A673 (cell line): ENCODE data around the gene TBC1D16. TPM values are rescaled to one million over a fixed set of nuclear protein-coding genes. Genes with fewer than 3 reads are reported as not detected.

Source experiments
- BruUV-seq: library from RNA; stranded (reverse); fragments of 400-500 nt; replicated peaks from 2 replicates; lab custom pipeline; 2021; lab: Mats Ljungman, UMichigan
- CTCF ChIA-PET: fragments of 300-600 bp; sonication (Branson Sonifier 250); formaldehyde crosslinking; loops from one replicate; lab custom pipeline; 2022; ENCODE audit warnings: antibody characterized with exemption; lab: Charles Lee
- POLR2A ChIA-PET: fragments of 300-600 bp; sonication (Branson Sonifier 250); formaldehyde crosslinking; loops from one replicate; lab custom pipeline; 2022; ENCODE audit warnings: antibody characterized with exemption; ENCODE audit not compliant: low non-redundant PET; lab: Charles Lee
- DNase-seq: peaks from one replicate; pipeline ENCODE4 v3.0.0-alpha.2; 2015; ENCODE audit warnings: low spot score
- H3K27ac ChIP-seq: fragments of 200-600 bp; sonication (generic); 2 replicates; pipeline ENCODE4 v1.5.1; 2016; ENCODE audit warnings: mixed run types, low read depth, mild to moderate bottlenecking, mixed read lengths, antibody characterized with exemption, low read length; ENCODE audit not compliant: poor library complexity, severe bottlenecking
- H3K27me3 ChIP-seq: fragments of 200-600 bp; sonication (generic); replicated peaks from 2 replicates; pipeline ENCODE4 v1.6.1; 2017; ENCODE audit warnings: mixed run types, low read depth, mild to moderate bottlenecking, mixed read lengths, antibody characterized with exemption, low read length; ENCODE audit not compliant: insufficient read depth, poor library complexity
- H3K36me3 ChIP-seq: fragments of 200-600 bp; sonication (generic); 2 replicates; pipeline ENCODE4 v1.6.1; 2016; ENCODE audit warnings: mixed run types, mild to moderate bottlenecking, mixed read lengths, antibody characterized with exemption, low read length; ENCODE audit not compliant: insufficient read depth, poor library complexity, severe bottlenecking
- H3K4me1 ChIP-seq: fragments of 200-600 bp; sonication (generic); 2 replicates; pipeline ENCODE4 v1.6.1; 2017; ENCODE audit warnings: mixed run types, mild to moderate bottlenecking, mixed read lengths, antibody characterized with exemption, low read length; ENCODE audit not compliant: insufficient read depth, poor library complexity, severe bottlenecking
- H3K4me3 ChIP-seq: fragments of 200-600 bp; sonication (generic); 2 replicates; pipeline ENCODE4 v1.5.1; 2016; ENCODE audit warnings: low read depth, mixed run types, mild to moderate bottlenecking, mixed read lengths, low read length; ENCODE audit not compliant: poor library complexity, severe bottlenecking
- H3K9me3 ChIP-seq: fragments of 200-600 bp; sonication (generic); 2 replicates; pipeline ENCODE4 v1.6.1; 2016; ENCODE audit warnings: mixed run types, low read depth, mild to moderate bottlenecking, mixed read lengths, antibody characterized with exemption, low read length; ENCODE audit not compliant: poor library complexity, severe bottlenecking
- CTCF ChIP-seq: fragments of 300-800, 200-600 bp; sonication (generic); conservative IDR thresholded peaks from 2 replicates; pipeline ENCODE4 v1.5.1; 2017; ENCODE audit warnings: low read depth, mild to moderate bottlenecking, antibody characterized with exemption, low read length, moderate library complexity, mixed read lengths
- EZH2 ChIP-seq: fragments of 200-600 bp; sonication (generic); IDR thresholded peaks from 2 replicates; pipeline ENCODE4 v1.6.1; 2017; ENCODE audit warnings: borderline replicate concordance, low read depth, mild to moderate bottlenecking, mixed read lengths, antibody characterized with exemption, low read length; ENCODE audit not compliant: poor library complexity, severe bottlenecking
- intact Hi-C: fragments of 100-400 bp; cut with micrococcal nuclease; formaldehyde crosslinking; loops from one replicate; pipeline ENCODE4 v1.10.0; 2022; ENCODE audit not compliant: unreplicated experiment
- total RNA-seq: library from RNA; stranded (reverse); gene quantifications from 2 replicates; pipeline ENCODE4 v1.2.3, GENCODE V29; 2021

The TBC1D16 gene
- total RNA-seq, 1 experiment from 2014 or later, result 49.1 TPM

GRCh38 chr17:79993390-79994227 lies 42.1 kb downstream of the TBC1D16 start:
- H3K27me3 ChIP-seq, result no peaks in the 10 kb centered on the region
- no peak for TF ChIP-seq CTCF
- TF ChIP-seq EZH2, result no peak
- H3K4me1 ChIP-seq, result peaks cover 47% of the 10 kb centered on the region
- peak overlapping the region; percentile 67 for H3K27ac ChIP-seq
- intact Hi-C loops, result loop anchor here (5.0 kb wide), 1 partner anchor 201 kb away; no protein-coding TSS in a partner anchor
- H3K9me3 ChIP-seq, result no peaks in the 10 kb centered on the region
- H3K36me3 ChIP-seq, result no peaks in the 10 kb centered on the region
- no peak overlapping the region for H3K4me3 ChIP-seq
- CTCF ChIA-PET, result no interaction called here
- POLR2A ChIA-PET, result no interaction called here
- DNase-seq, result peak; percentile 45
- BruUV-seq, result no TSS peak

GRCh38 chr17:79992649-79993389 lies 42.9 kb downstream of the TBC1D16 start:
- no TSS peak for BruUV-seq
- H3K4me1 ChIP-seq, result peaks cover 51% of the 10 kb centered on the region
- no peak for DNase-seq
- no peaks in the 10 kb centered on the region for H3K36me3 ChIP-seq
- H3K27me3 ChIP-seq, result no peaks in the 10 kb centered on the region
- CTCF ChIA-PET, result no interaction called here
- POLR2A ChIA-PET, result no interaction called here
- peak overlapping the region; percentile 48 for H3K4me3 ChIP-seq
- TF ChIP-seq CTCF, result no peak
- TF ChIP-seq EZH2, result no peak
- peak overlapping the region; percentile 67 for H3K27ac ChIP-seq
- no peaks in the 10 kb centered on the region for H3K9me3 ChIP-seq
- intact Hi-C loops, result loop anchor here (5.0 kb wide), 1 partner anchor 201 kb away; no protein-coding TSS in a partner anchor

GRCh38 chr17:79991924-79992648 lies 43.6 kb downstream of the TBC1D16 start:
- intact Hi-C loops, result loop anchor here (2.0 to 5.0 kb wide), 2 partner anchors 200 to 245 kb away; no protein-coding TSS in a partner anchor
- TF ChIP-seq CTCF (no peak), EZH2 (no peak)
- peaks cover 47% of the 10 kb centered on the region for H3K4me1 ChIP-seq
- H3K27me3 ChIP-seq, result no peaks in the 10 kb centered on the region
- BruUV-seq, result no TSS peak
- DNase-seq, result no peak
- no peaks in the 10 kb centered on the region for H3K36me3 ChIP-seq
- peak overlapping the region; percentile 48 for H3K4me3 ChIP-seq
- peak overlapping the region; percentile 67 for H3K27ac ChIP-seq
- H3K9me3 ChIP-seq, result no peaks in the 10 kb centered on the region
- CTCF ChIA-PET, result interaction anchor here (0.6 kb wide), 1 partner anchor 183 kb away, joined by 3 read pairs; no protein-coding TSS in a partner anchor
- POLR2A ChIA-PET, result no interaction called here
